ENCODE data around the gene NEK6.

NEK6 gene

GRCh38 chr9:124268248-124268647, 10.5 kb downstream of the NEK6 start:
- TF ChIP-seq ZFX (IDR thresholded peaks at IDR 0.05; ENCODE audit: borderline replicate concordance): no peak
- TF ChIP-seq, protein P1, sequence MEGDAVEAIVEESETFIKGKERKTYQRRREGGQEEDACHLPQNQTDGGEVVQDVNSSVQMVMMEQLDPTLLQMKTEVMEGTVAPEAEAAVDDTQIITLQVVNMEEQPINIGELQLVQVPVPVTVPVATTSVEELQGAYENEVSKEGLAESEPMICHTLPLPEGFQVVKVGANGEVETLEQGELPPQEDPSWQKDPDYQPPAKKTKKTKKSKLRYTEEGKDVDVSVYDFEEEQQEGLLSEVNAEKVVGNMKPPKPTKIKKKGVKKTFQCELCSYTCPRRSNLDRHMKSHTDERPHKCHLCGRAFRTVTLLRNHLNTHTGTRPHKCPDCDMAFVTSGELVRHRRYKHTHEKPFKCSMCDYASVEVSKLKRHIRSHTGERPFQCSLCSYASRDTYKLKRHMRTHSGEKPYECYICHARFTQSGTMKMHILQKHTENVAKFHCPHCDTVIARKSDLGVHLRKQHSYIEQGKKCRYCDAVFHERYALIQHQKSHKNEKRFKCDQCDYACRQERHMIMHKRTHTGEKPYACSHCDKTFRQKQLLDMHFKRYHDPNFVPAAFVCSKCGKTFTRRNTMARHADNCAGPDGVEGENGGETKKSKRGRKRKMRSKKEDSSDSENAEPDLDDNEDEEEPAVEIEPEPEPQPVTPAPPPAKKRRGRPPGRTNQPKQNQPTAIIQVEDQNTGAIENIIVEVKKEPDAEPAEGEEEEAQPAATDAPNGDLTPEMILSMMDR (IDR thresholded peaks at IDR 0.05): no peak

GRCh38 chr9:124268661-124269060, 10.9 kb downstream of the NEK6 start:
- no peak overlapping the region for H3K27ac ChIP-seq
- TF ChIP-seq, protein P1 (IDR thresholded peaks at IDR 0.05): no peak
- no peak for TF ChIP-seq ZFX (IDR thresholded peaks at IDR 0.05; ENCODE audit: borderline replicate concordance)

More at GRCh38 chr9:124268248-124268647, 10.5 kb downstream of the NEK6 start:
- H3K27ac ChIP-seq: no peak overlapping the region

DNA sequence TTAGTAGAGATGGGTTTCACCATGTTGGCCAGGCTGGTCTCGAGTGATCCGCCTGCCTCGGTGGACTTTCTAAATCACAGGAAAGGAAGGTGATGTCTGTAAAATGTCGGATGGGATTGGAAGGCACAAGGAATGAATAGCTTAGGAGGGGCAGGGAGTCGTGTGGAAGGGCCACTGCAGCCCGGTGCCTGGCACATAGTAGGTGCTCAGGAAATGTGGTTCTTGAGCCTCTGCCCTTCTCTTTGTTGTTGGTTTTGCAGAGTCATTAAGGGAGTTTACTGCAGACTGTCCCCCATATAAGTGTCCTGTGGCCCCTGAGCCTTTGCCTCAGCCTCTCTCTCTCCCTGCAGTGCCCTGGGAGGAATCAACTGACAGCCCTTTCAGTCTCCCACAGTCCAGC, 11.8 kb downstream of the NEK6 start:
- TF ChIP-seq, protein P1 (IDR thresholded peaks at IDR 0.05): no peak
- no peak for TF ChIP-seq ZFX (IDR thresholded peaks at IDR 0.05; ENCODE audit: borderline replicate concordance)
- H3K27ac ChIP-seq: no peak overlapping the region

GRCh38 chr9:124270504-124271335, 13.0 kb downstream of the NEK6 start:
- no peak for TF ChIP-seq ZFX (IDR thresholded peaks at IDR 0.05; ENCODE audit: borderline replicate concordance)
- TF ChIP-seq, protein P1 (IDR thresholded peaks at IDR 0.05): no peak
- no peak overlapping the region for H3K27ac ChIP-seq

- no peak for TF ChIP-seq ZFX (IDR thresholded peaks at IDR 0.05; ENCODE audit: borderline replicate concordance)
- no peak overlapping the region for H3K27ac ChIP-seq
Measured at GRCh38 chr9:124271660-124272059, 13.9 kb downstream of the NEK6 start.

- TF ChIP-seq, protein P1 (IDR thresholded peaks at IDR 0.05): no peak
- TF ChIP-seq ZFX (IDR thresholded peaks at IDR 0.05; ENCODE audit: borderline replicate concordance): no peak
- no peak overlapping the region for H3K27ac ChIP-seq
Measured at GRCh38 chr9:124272118-124272517, 14.4 kb downstream of the NEK6 start.

DNA sequence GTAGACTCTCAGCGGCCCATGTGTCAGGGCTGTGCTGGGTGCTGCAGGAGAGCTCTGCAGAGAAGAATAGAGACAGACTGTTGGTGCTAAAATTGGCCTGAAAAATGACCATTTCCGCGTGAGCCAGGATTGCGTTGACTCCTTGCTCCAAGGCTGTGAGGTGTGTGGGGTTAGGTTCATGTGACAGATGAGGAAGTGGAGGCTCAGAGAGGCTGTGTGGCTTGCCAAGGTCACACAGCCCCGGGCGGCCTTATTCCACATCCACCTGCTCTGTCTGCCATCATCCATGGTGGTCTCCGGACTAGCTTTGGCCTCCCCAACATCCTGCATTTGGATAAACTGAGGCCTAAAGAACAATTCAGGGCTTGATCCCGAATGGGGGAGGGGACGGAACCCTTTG, 15.2 kb downstream of the NEK6 start:
- TF ChIP-seq, protein P1 (IDR thresholded peaks at IDR 0.05): no peak
- TF ChIP-seq ZFX (IDR thresholded peaks at IDR 0.05; ENCODE audit: borderline replicate concordance): no peak
- no peak overlapping the region for H3K27ac ChIP-seq

Data from 22Rv1 (cell line).